Colonic mucosa (tissue), 4 donors: ENCODE measurements around the gene ATP6V1G2. TPM values are rescaled to one million over a fixed set of nuclear protein-coding genes. Genes with fewer than 3 reads are reported as not detected.

Experiments
- DNase-seq: peaks from one replicate; pipeline ENCODE4 v3.0.0-alpha.2; 2020
- H3K27ac ChIP-seq: fragments of 200-600 bp; one replicate; pipeline ENCODE4 v1.8.0; 2021
- H3K27me3 ChIP-seq: fragments of 200-600 bp; one replicate; pipeline ENCODE4 v1.8.0; 2021
- H3K36me3 ChIP-seq: fragments of 200-600 bp; one replicate; pipeline ENCODE4 v1.8.0; 2021
- H3K4me1 ChIP-seq: fragments of 200-600 bp; one replicate; pipeline ENCODE4 v1.8.0; 2021; ENCODE audit warnings: mild to moderate bottlenecking
- H3K4me3 ChIP-seq: fragments of 200-600 bp; one replicate; pipeline ENCODE4 v1.8.0; 2021
- H3K9ac ChIP-seq, 2 donors: one replicate each; pipeline ENCODE4 v1.7.0; 2013; ENCODE audit warnings: control low read depth in 2 of 2, low read depth in 2 of 2, low read length in 2 of 2
- H3K9me3 ChIP-seq: fragments of 200-600 bp; one replicate; pipeline ENCODE4 v1.8.0; 2021
- intact Hi-C: fragments of 100-400 bp; cut with DNase I; formaldehyde crosslinking; loops from one replicate; pipeline ENCODE4 v1.14.1; 2022
- total RNA-seq, 2 donors: library from RNA; stranded (reverse); fragmentation: NEBNext Ultra II Directional in 1 of 2; extraction: Animal tissue kit (Norgen Biotek cat#: 25700) in 1 of 2; gene quantifications; one replicate each; pipeline ENCODE4 v1.2.1, GENCODE V29; 2021
- TF ChIP-seq, protein P1 (sequence below): fragments of 200-600 bp; IDR thresholded peaks from one replicate; pipeline ENCODE4 v1.8.0; 2022; ENCODE audit warnings: antibody characterized with exemption, mild to moderate bottlenecking
- donor health status: healthy.
- donor health status: DM: no; HTN: no; CAD: no.
- donor health status: DM: no; HTN: no; CAD: no.

The ATP6V1G2 gene
- total RNA-seq, 2 donors from 2014 or later = 0.57 to 0.85 TPM

DNA sequence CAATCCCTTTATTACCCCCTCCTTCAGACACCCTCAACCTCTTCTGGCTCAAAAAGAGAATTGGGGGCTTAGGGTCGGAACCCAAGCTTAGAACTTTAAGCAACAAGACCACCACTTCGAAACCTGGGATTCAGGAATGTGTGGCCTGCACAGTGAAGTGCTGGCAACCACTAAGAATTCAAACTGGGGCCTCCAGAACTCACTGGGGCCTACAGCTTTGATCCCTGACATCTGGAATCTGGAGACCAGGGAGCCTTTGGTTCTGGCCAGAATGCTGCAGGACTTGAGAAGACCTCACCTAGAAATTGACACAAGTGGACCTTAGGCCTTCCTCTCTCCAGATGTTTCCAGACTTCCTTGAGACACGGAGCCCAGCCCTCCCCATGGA is 31.2 kb upstream of the ATP6V1G2 start:
- H3K27me3 ChIP-seq = no peaks in the 10 kb centered on the region
- H3K36me3 ChIP-seq = no peaks in the 10 kb centered on the region
- intact Hi-C loops = no loop called here
- no peak overlapping the region for H3K9ac ChIP-seq
- no peak for DNase-seq
- H3K9me3 ChIP-seq = no peaks in the 10 kb centered on the region
- no peak overlapping the region for H3K27ac ChIP-seq
- no peak overlapping the region for H3K4me3 ChIP-seq
- peaks cover 4% of the 10 kb centered on the region for H3K4me1 ChIP-seq
- TF ChIP-seq, protein P1, sequence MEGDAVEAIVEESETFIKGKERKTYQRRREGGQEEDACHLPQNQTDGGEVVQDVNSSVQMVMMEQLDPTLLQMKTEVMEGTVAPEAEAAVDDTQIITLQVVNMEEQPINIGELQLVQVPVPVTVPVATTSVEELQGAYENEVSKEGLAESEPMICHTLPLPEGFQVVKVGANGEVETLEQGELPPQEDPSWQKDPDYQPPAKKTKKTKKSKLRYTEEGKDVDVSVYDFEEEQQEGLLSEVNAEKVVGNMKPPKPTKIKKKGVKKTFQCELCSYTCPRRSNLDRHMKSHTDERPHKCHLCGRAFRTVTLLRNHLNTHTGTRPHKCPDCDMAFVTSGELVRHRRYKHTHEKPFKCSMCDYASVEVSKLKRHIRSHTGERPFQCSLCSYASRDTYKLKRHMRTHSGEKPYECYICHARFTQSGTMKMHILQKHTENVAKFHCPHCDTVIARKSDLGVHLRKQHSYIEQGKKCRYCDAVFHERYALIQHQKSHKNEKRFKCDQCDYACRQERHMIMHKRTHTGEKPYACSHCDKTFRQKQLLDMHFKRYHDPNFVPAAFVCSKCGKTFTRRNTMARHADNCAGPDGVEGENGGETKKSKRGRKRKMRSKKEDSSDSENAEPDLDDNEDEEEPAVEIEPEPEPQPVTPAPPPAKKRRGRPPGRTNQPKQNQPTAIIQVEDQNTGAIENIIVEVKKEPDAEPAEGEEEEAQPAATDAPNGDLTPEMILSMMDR = no peak

DNA sequence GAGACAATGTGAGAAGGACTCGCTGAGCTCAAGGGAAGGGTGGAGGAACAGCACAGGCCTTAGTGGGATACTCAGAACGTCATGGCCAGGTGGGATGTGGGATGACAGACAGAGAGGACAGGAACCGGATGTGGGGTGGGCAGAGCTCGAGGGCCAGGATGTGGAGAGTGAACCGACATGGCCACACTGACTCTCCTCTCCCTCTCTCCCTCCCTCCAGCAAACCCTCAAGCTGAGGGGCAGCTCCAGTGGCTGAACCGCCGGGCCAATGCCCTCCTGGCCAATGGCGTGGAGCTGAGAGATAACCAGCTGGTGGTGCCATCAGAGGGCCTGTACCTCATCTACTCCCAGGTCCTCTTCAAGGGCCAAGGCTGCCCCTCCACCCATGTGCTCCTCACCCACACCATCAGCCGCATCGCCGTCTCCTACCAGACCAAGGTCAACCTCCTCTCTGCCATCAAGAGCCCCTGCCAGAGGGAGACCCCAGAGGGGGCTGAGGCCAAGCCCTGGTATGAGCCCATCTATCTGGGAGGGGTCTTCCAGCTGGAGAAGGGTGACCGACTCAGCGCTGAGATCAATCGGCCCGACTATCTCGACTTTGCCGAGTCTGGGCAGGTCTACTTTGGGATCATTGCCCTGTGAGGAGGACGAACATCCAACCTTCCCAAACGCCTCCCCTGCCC is 30.6 kb upstream of the ATP6V1G2 start:
- no peaks in the 10 kb centered on the region for H3K36me3 ChIP-seq
- H3K4me3 ChIP-seq = peak overlapping the region; percentile 34
- H3K9ac ChIP-seq = peak overlapping the region in 1 of 2 donors; percentile 12
- DNase-seq = no peak
- no peaks in the 10 kb centered on the region for H3K27me3 ChIP-seq
- intact Hi-C loops = no loop called here
- no peak overlapping the region for H3K27ac ChIP-seq
- no peaks in the 10 kb centered on the region for H3K9me3 ChIP-seq
- peaks cover 4% of the 10 kb centered on the region for H3K4me1 ChIP-seq
- TF ChIP-seq, protein P1 = no peak

DNA sequence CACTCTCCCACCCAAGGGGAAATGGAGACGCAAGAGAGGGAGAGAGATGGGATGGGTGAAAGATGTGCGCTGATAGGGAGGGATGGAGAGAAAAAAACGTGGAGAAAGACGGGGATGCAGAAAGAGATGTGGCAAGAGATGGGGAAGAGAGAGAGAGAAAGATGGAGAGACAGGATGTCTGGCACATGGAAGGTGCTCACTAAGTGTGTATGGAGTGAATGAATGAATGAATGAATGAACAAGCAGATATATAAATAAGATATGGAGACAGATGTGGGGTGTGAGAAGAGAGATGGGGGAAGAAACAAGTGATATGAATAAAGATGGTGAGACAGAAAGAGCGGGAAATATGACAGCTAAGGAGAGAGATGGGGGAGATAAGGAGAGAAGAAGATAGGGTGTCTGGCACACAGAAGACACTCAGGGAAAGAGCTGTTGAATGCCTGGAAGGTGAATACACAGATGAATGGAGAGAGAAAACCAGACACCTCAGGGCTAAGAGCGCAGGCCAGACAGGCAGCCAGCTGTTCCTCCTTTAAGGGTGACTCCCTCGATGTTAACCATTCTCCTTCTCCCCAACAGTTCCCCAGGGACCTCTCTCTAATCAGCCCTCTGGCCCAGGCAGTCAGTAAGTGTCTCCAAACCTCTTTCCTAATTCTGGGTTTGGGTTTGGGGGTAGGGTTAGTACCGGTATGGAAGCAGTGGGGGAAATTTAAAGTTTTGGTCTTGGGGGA is 29.7 kb upstream of the ATP6V1G2 start:
- intact Hi-C loops = no loop called here

DNA sequence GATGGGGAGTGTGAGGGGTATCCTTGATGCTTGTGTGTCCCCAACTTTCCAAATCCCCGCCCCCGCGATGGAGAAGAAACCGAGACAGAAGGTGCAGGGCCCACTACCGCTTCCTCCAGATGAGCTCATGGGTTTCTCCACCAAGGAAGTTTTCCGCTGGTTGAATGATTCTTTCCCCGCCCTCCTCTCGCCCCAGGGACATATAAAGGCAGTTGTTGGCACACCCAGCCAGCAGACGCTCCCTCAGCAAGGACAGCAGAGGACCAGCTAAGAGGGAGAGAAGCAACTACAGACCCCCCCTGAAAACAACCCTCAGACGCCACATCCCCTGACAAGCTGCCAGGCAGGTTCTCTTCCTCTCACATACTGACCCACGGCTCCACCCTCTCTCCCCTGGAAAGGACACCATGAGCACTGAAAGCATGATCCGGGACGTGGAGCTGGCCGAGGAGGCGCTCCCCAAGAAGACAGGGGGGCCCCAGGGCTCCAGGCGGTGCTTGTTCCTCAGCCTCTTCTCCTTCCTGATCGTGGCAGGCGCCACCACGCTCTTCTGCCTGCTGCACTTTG is 29.0 kb upstream of the ATP6V1G2 start, which contains the start of gene TNF:
TSS of gene TNF (plus strand) at position 231 of the 567 bp plus-strand sequence. CDS start at position 408, 177 bp downstream.
- TF ChIP-seq, protein P1 = no peak
- H3K27me3 ChIP-seq = no peaks in the 10 kb centered on the region
- peak within 1 kb of the TSS; percentile 13 to 46 for H3K9ac ChIP-seq
- H3K9me3 ChIP-seq = no peaks in the 10 kb centered on the region
- H3K27ac ChIP-seq = peak within 1 kb of the TSS; percentile 34
- H3K36me3 ChIP-seq = no peaks in the 10 kb centered on the region
- H3K4me1 ChIP-seq = peaks cover under 1% of the 10 kb centered on the region
- peak; percentile 62 for DNase-seq
- intact Hi-C loops = no loop called here
- H3K4me3 ChIP-seq = peak within 1 kb of the TSS; percentile 34

More for the DNA sequence above, 29.7 kb upstream of the ATP6V1G2 start:
- Histone ChIP-seq H3K9ac (peak overlapping the region; percentile 13 to 46), H3K9me3 (no peaks in the 10 kb centered on the region), H3K27me3 (no peaks in the 10 kb centered on the region), H3K4me1 (peaks cover 4% of the 10 kb centered on the region), H3K36me3 (no peaks in the 10 kb centered on the region), H3K27ac (peak overlapping the region; percentile 34), H3K4me3 (peak overlapping the region; percentile 34)
- DNase-seq = no peak
- TF ChIP-seq, protein P1 = no peak

DNA sequence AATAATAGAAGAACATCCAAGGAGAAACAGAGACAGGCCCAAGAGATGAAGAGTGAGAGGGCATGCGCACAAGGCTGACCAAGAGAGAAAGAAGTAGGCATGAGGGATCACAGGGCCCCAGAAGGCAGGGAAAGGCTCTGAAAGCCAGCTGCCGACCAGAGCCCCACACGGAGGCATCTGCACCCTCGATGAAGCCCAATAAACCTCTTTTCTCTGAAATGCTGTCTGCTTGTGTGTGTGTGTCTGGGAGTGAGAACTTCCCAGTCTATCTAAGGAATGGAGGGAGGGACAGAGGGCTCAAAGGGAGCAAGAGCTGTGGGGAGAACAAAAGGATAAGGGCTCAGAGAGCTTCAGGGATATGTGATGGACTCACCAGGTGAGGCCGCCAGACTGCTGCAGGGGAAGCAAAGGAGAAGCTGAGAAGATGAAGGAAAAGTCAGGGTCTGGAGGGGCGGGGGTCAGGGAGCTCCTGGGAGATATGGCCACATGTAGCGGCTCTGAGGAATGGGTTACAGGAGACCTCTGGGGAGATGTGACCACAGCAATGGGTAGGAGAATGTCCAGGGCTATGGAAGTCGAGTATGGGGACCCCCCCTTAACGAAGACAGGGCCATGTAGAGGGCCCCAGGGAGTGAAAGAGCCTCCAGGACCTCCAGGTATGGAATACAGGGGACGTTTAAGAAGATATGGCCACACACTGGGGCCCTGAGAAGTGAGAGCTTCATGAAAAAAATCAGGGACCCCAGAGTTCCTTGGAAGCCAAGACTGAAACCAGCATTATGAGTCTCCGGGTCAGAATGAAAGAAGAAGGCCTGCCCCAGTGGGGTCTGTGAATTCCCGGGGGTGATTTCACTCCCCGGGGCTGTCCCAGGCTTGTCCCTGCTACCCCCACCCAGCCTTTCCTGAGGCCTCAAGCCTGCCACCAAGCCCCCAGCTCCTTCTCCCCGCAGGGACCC is 28.0 kb upstream of the ATP6V1G2 start:
- Histone ChIP-seq H3K27me3 (no peaks in the 10 kb centered on the region), H3K4me3 (no peak overlapping the region), H3K27ac (peak overlapping the region; percentile 1), H3K9ac (no peak overlapping the region), H3K4me1 (no peaks in the 10 kb centered on the region), H3K9me3 (no peaks in the 10 kb centered on the region), H3K36me3 (no peaks in the 10 kb centered on the region)
- intact Hi-C loops = no loop called here
- no peak for DNase-seq
- TF ChIP-seq, protein P1 = no peak
